Sciatic nerve (tissue), 2 donors: ENCODE results near the gene TNS3. TPM values are rescaled to one million over a fixed set of nuclear protein-coding genes. Genes with fewer than 3 reads are reported as not detected.

Experiments used
- ATAC-seq: fragments of 200-7000 bp; cut with Tn5 transposase; one replicate; pipeline ENCODE4 v1.9.1; 2020; ENCODE audit warnings: mild to moderate bottlenecking, moderate library complexity
- DNase-seq: peaks from one replicate; pipeline ENCODE4 v3.0.0-alpha.2; 2020; ENCODE audit warnings: low spot score
- intact Hi-C: fragments of 100-400 bp; cut with DNase I; formaldehyde crosslinking; loops from one replicate; pipeline ENCODE4 v1.14.2; 2022
- total RNA-seq: library from RNA; stranded (reverse); fragmentation: NEBNext Ultra II Directional; extraction: Animal tissue kit (Norgen Biotek cat#: 25700); gene quantifications from one replicate; pipeline ENCODE4 v1.2.1, GENCODE V29; 2021
- donor health status: DM: no; HTN: no; CAD: no.
- donor health status: DM: no; HTN: no; CAD: no.

TNS3 gene
- total RNA-seq, 1 donor from 2014 or later, result 230 TPM

DNA sequence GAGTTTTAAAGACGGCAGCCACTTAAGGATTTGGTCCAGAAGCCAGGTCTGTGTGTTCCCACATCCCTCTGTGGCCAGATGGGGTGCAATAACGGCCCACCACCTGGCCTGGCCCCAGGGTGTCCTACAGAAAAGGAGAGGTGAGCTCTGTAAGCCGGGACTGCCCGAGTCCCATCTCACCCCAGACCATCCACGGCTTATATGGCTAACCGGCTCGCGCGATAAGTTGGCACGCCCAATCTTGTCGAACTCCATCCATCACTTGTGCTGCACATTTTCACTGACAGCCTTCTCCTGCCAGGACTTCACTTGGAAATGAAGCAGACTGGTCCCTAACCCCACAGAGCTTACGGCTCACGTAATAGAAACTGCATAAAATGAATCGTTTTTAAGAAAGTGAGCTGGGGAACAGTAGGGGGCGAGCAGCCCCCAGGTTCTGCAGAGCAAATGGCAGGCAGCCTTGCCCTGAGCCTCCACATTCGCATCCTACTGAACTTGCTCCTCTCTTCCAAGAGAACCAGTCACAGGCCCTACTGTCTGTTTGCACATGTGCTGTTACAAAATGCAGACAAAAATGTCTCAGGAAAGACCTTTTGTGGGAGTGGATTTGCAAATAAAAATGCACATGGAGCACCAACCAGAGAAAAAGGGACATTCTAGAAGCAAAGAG is 98.2 kb downstream of the TNS3 start:
- DNase-seq (peak; percentile 58), ATAC-seq (peak; percentile 7)
- intact Hi-C loops, result no loop called here

DNA sequence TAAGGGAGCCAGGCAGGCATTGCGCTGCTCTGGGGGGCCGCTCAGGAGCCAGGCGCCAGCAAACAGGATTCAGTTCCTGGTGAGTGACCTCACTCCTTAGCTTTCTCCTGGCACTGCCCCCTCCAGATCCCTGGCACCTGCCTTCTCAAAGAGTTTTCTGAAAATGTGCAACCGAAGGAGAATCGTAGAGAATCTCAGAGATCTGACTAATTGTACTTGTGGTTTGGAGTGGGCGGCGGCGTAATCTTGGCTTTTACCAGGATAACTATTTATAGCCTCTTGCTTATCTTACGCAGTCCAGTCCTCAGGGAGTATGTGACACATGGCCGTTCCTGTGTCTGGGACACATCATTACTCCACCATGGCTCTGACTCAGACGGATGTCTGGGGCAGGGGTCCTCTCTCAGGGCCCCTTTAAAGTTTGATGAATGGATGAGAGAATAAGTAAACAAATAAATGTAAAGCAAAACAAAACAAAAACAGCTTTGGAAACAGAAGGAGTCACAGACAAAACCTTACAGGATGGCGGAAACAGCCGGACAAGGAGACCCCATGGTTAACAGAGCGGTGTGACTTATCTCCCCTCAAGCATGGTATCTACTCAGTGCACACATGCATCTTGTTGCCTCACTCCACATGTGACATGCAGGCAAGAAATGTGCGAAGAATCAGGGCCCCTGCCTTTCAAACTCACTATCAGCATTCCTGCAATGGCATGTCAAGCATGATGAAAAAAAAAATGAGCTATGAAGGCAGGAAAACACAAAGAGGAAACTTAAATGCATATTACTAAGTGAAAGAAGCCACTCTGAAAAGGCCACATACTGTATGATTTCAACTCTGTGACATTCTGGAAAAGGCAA is 99.7 kb downstream of the TNS3 start:
- DNase-seq, result no peak
- peak; percentile 39 for ATAC-seq
- intact Hi-C loops, result no loop called here

DNA sequence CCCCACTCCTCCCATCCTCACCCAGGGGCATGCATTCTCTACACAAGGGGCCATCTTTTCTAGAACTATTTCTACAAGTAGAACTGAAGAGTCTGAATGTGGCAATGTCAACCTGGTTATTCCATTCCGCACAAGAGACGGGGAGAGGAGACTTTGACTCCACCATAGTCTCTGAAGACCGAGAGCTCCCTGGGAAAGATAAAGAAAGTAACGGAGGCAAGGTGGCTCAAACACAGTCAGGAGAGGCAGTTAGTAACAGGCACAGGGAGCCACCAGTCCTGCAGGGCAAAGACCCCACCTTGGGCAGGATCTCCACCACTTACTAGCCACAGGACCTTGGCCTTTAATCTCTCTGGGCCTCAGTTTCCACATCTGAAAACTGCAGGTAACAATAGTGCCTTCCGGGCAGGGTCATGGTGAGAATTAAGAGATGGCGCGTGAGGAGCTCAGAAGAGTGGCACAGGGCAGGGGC is 100.3 kb downstream of the TNS3 start:
- DNase-seq, result peak; percentile 17
- ATAC-seq, result no peak
- intact Hi-C loops, result no loop called here

DNA sequence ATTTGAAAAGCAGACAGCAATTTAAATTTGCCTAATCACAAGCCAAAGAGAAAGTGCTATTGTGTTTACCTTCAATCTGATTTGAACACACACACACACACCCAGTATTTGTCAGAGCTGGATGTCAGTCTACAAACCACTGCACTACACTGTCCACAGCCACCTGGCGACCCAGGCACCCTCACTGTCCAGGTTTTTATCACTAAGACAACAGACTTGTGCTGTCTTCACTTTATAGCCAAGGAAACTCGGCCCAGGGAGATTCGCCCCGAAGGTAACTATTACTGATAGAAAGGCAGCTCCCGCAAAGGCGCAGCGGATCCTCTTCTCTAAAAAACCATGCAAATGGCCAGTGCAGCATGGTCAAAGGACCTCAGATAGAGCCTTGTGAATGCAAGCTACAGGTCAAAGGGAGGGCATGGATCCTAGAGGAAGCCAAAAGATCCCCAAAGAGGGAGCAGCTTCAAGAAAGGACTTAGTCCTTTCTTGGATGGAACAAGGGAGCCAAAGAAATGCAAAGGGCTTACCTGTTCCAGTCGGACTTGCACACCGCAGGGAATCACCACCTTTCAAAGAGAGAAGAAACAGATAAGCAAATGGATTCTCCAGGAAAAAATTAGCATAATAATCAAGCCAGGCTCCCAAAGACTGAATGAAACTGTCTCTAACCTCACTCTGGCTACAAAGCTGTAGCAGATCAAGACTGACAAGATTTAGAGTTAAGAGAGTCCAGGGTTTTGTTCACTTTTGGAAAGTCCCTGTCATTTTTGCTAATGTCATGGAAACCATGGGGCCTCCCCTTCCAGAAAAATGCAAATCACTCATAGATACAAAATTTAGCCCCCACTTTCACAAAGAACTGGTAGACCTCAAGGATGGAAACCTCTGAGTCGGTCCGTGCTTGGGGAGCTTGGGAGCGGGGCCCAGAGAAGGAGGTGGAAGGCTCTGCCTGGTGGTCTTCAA is 101.1 kb downstream of the TNS3 start:
- no peak for DNase-seq
- intact Hi-C loops, result no loop called here
- no peak for ATAC-seq

DNA sequence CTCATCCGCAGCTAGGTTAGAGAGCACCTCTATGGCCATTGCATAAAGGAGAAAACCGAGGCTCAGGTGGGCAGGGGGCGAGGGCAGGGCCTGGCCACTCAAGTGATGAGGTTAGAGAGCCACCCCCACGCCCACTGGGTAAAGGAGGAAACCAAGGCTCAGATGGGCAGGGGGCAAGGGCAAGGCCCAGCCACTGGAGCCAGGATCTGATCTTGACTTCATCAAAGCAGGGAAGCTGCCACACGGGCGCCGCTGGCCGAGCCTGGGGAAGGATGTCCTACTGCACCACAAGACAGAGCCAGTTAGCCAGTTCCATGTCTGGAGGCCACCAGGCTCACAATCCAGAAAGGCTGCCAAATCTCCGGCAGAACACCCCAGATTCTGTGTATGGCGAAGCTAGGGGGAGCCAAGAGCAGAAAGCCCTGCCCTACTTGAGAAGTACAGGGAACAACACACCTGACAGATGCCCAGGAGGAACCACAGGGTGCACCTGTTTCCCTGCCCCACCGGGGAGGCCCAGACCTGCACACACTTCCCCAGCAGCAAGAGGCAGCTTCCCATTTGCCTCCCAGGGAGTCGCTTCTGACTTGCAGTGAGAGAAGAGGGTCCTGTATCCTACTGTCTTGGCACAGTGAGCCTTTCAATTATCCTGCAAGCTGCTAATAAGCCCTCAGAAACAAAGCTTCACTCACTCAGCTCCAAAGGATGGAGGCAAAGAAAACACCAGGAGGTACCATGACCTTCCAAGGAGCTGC is 101.9 kb downstream of the TNS3 start:
- intact Hi-C loops, result no loop called here
- no peak for DNase-seq
- no peak for ATAC-seq

DNA sequence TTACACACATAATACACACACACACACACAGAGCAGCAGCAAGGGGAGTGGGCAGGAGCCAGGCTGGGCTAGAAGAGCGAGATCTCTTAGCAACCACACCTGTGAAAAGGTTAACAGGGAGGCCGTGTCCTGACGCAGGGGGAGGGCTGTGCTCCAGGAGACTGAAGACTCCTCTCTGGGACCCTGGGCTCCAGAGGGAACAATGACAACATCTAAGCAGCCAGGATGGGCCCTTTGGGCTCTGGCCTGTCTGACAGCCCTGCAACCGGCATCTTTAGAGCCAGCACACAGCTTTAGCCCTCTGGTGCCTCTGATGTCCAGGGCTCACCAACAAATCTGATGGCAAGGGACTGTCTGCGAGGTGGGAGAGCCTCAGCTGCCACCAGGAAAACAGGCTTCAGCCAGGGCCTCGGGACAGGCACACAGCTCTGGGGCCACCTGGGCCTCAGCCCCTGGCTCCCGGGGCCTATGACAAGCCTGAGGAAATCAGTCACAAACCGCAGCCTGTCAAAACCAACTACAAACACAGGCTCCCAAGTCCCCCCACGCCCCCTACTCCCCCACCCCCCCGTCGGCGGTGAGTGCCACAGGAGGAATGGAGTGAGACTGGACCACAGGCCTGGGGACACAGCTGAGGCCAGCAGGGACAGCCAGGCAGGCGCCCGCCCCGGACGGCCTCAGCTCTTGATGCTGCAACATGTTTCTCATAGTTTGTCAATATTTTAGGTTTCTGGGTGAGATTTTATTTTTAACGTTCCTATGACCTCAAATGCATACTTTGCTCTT is 102.8 kb downstream of the TNS3 start:
- ATAC-seq (no peak), DNase-seq (no peak)
- intact Hi-C loops, result no loop called here

DNA sequence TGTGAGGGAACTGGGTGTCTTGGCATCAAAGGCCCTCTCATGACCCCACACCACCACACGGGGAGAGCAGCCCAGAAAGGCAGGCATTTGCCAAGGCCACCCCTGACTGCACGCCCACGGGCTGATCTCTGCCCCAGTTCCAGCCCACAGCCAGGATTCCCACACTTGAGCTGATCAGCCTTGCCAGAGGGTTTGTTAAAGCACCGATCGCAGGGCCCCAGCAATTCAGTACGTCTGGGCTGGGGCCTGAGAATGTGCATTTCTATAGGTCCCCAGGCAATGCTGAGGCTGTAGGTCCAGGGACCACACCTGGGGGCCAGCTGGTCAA is 103.9 kb downstream of the TNS3 start:
- ATAC-seq (peak; percentile 14), DNase-seq (no peak)
- intact Hi-C loops, result no loop called here

DNA sequence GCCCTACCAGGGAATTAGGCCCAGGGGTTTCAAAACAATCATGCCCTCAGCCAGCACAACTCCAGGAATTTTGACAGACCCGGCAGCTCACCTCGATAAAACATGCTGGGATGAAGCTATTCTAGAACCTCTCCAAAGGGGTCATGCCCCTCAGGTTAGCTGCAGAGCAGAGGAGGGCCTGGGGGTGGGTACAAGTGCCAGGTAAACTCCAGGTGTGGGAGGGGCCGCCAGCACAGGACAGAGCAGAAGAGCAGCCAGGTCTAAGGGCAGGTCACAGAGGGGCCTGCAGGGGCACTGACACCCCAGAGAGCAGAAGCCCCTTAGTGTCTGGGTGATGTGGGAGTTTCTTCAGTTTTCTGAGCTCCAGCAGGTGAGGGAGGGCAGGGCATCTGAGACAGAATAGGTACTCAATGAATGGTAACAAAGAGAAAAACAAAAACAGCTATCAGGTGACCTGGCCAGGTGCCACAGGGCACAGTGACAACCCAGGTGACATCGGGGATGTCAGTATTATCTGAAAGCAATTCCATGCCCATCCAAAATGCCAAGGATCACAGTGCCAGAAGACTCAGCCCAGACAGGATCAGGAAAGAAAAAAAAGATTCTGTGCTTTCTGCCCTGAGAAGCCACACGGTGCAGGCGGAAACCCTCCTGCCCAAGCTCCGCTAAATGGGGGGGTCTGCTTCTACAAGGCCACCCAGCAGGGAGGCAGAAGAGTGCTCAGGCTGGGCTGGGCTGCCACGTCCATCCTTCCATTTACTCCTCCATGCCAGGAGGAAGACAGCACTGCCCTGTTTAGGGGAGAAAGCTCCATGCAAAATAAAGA is 104.5 kb downstream of the TNS3 start:
- DNase-seq, result no peak
- intact Hi-C loops, result no loop called here
- no peak for ATAC-seq

DNA sequence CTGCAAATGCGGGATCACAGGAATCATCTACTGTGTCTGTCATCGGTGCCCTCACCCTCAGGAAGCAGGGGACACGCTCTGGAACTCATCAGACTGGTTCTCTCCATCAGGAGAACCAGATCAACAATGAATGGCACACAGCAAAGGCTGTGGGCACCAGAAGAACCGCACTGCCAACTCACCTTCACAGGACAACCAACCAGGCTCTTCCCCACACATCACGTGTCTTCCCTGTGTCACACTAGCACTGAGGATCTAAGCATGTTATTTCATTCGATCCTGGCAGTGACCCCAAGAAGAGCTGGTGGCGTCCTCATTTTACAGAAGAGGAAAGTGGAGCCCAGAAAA is 106.1 kb downstream of the TNS3 start:
- intact Hi-C loops, result no loop called here
- DNase-seq, result no peak
- no peak for ATAC-seq

DNA sequence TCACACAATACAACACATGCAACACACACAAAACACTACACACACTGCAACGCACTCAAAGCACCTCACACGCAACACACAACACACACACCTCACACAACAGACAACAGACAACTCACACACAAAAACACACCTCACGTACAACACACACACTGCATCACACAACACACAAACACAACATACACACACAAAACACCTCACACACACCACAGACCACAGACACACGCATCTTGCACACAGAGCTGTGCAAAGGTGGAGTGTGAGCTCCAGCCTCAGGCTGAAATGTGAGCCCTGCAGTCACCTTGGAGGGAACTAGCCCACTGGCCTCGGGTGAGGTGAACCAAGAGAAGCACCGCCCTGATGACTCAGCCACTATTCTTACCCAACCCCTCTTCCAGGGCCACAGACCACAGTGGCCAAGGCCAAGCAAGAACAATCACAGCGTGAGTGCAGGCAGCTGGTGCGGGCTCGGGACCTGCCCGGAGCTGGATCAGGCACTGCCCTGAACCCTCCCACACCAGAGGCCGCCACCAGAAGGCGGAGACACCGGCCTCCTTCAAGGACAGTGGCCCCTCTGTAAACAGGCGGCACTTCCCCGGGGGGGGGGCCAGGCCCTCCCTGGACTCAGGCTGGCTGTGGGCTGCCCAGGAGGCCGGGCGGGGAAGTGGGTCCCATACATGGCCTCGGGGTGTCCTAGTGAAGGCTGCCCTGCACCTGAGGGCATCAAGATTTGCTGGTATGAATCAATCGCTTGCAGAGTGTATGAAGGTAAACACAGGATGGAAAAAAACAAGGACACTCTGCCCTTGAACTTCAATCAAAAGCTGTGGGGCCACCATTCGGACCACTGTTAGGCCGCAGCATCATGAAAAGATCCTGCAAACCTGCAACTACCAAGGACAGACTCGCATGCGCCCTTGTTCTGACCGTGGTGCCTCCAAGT is 106.7 kb downstream of the TNS3 start:
- ATAC-seq, result peak; percentile 82
- intact Hi-C loops, result no loop called here
- peak; percentile 83 for DNase-seq

DNA sequence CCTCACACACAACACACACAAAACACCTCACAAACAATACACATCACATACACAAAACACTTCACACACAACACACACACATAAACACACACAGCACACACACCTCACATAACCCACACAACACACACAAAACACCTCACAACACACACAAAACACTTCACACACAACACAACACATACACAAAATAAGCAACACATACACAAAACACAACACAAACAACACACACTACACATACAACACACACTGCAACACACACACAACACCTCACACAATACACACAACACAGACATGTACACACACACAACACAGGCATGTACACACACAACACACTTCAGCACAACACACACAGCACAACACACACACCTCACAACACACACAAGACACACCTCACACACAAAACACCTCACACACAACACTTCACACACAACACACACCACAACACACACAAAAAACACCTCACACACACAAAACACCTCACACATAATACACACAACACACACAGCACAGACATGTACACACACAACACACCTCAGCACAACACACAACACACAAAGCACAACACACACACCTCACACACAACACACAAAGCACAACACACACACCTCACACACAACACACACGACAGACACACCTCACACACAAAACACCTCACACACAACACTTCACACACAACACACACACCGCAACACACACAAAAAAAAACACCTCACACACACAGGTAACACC is 107.5 kb downstream of the TNS3 start:
- ATAC-seq, result no peak
- DNase-seq, result no peak
- intact Hi-C loops, result no loop called here

DNA sequence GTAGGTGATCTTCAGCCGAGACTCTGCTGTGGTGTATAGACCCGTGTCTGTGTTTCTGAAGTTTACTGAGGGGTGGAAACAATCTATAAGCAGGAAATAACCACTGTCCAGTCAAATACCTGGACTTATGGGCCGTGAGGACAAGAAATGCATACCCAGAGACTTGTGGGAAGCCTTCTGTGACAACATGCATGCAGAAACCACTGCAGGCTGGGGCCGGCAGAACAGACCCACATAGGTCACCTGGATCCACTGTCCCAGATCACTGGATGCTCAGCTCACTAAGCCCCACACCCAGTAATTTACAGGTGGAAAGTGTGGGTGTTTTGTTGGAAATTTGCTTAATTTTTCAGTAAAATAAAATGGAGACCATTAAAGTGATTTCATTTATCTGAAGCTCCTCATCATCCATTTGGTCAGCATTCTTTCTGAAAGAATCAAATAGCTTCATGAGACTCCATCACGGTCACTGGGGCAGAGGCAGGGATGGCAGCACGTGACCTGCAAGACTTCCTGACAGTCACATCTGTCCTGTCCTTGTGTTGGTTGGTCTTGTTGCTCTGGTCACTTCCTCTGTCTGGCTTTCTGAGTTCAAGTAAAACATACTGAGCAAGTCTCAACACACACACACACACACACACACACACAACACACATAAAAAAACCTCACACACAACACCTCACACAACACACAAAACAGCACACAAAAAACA is 108.3 kb downstream of the TNS3 start:
- peak; percentile 59 for DNase-seq

DNA sequence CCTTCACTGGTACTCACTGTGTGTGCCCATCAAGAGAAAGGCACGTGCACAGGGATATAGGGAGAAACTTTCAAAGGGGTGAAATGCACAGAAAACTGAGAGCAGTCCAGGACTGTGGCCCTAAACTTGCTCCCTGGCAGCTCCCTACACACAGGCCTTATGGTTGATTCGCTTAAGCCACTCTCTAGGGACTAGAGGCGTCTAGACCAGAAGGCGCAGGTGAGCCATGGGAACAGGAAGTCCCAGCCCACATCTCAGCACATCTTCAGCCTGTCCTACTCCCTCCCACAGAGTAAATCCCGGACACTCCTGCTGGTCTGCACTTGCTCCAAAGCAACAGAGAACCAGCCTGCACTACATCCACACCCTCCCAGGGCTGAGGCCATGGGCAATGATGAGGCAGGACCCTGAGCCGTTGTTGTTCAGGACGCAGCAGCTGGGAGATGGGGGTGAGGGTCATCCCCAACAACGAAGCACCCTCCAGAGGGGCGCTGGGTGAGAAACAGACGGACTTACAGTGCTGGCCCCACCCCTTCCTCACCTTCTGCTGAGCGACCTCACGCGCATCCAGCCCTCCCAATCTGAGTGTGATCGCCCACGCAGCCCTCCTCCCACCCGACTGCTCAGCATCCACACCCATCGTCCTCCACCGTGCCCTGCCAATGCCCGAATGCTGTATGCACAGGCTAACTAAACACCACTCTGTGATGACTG is 109.3 kb downstream of the TNS3 start:
- ATAC-seq, result no peak
- intact Hi-C loops, result no loop called here
- DNase-seq, result peak; percentile 55

More for the DNA sequence above, 108.3 kb downstream of the TNS3 start:
- intact Hi-C loops, result no loop called here
- ATAC-seq, result peak; percentile 11

DNA sequence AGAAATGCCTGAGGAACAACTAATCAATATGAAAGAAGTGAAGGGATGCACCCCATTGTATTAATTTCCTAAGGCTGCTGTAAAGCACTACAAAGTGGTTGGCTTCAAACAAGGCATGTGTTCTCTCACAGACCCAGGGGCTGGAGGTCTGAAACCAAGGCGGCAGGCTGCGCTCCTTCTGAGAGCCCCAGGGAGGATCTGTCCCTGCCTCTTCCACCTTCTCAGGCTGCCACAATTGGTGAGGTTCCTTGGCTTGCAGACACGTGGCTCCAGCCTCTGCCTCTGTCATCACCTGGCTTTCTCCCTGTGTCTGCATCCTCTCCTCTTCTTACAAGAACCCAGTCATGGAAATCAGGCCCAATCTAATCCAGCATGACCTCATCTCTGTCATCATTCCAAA is 110.1 kb downstream of the TNS3 start:
- intact Hi-C loops, result no loop called here
- peak; percentile 47 for DNase-seq
- no peak for ATAC-seq

DNA sequence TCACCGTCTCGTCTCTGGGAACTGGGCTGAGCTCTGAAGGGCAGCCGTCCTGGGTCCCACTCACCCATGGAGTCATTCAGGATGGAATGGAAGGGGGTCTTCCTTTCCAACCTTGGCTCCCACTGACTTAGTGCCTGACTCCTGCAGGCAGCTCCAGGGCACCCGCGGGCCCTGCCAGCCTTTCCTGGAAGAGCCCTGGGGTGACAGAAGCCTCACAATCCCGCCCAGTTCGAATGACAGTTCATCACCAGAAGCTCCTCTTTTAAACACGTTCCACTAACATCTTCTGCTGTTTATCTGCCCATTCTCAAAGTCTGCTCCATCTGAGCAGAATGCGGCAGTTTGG is 110.6 kb downstream of the TNS3 start:
- no peak for ATAC-seq
- DNase-seq, result no peak
- intact Hi-C loops, result no loop called here
